CD4-positive, alpha-beta T cell treated with Interferon alpha-2 for 1 hour (primary cell): Measurements from ENCODE around the gene CCDC160.
"Not testable (repeated sequence)": the region's sequence is repeated elsewhere in the genome, so short reads cannot be mapped to it uniquely, and the experiment has no call there.

ENCODE experiments used
- DNase-seq, 2 donors: peaks; one replicate each; pipeline ENCODE4 v3.0.0-alpha.2; 2020 to 2022

CCDC160 gene

GRCh38 chrX:134236626-134237614 is at the start of gene CCDC160:
Gene CCDC160 (plus strand): TSS chrX:134237182. CDS start chrX:134244801, 7,619 bp downstream.
- DNase-seq: no peak

GRCh38 chrX:134191281-134191680 is 45.7 kb upstream of the CCDC160 start:
- DNase-seq: no peak

GRCh38 chrX:134194915-134195314 is 42.1 kb upstream of the CCDC160 start:
- no peak for DNase-seq

GRCh38 chrX:134202561-134202960 is 34.4 kb upstream of the CCDC160 start:
- DNase-seq: no peak

- DNase-seq: no peak
Measured at GRCh38 chrX:134206221-134206620, 30.8 kb upstream of the CCDC160 start.

GRCh38 chrX:134210465-134210864 is 26.5 kb upstream of the CCDC160 start:
- DNase-seq: no peak

- DNase-seq: no peak
Measured at GRCh38 chrX:134235236-134235635, 1.7 kb upstream of the CCDC160 start.

GRCh38 chrX:134238144-134238543 is 1.2 kb downstream of the CCDC160 start:
- not testable (repeated sequence) for DNase-seq

GRCh38 chrX:134239016-134239415 is 2.0 kb downstream of the CCDC160 start:
- no peak for DNase-seq

- DNase-seq: no peak
Measured at GRCh38 chrX:134240209-134240608, 3.2 kb downstream of the CCDC160 start.

- no peak for DNase-seq
Measured at GRCh38 chrX:134241960-134242619, 5.1 kb downstream of the CCDC160 start.

- DNase-seq: no peak
Measured at GRCh38 chrX:134244043-134244442, 7.1 kb downstream of the CCDC160 start.

GRCh38 chrX:134246282-134246681 is 9.3 kb downstream of the CCDC160 start:
- DNase-seq: no peak

GRCh38 chrX:134247492-134247891 is 10.5 kb downstream of the CCDC160 start:
- DNase-seq: no peak

GRCh38 chrX:134249241-134249640 is 12.3 kb downstream of the CCDC160 start:
- DNase-seq: no peak

GRCh38 chrX:134251241-134251640 is 14.3 kb downstream of the CCDC160 start:
- no peak for DNase-seq

- DNase-seq: no peak
Measured at GRCh38 chrX:134254511-134254910, 17.5 kb downstream of the CCDC160 start.

- no peak for DNase-seq
Measured at GRCh38 chrX:134255555-134255954, 18.6 kb downstream of the CCDC160 start.

GRCh38 chrX:134256684-134257083 is 19.7 kb downstream of the CCDC160 start:
- no peak for DNase-seq

GRCh38 chrX:134258202-134258601 is 21.2 kb downstream of the CCDC160 start:
- no peak for DNase-seq

- DNase-seq: not testable (repeated sequence)
Measured at GRCh38 chrX:134285934-134286333, 49.0 kb downstream of the CCDC160 start.

GRCh38 chrX:134287346-134287745 is 50.4 kb downstream of the CCDC160 start:
- DNase-seq: no peak

GRCh38 chrX:134294548-134294947 is 57.6 kb downstream of the CCDC160 start:
- no peak for DNase-seq
